OCI-LY3 (cell line): ENCODE data around the gene FBXL4.

Experiments used
- H2AFZ ChIP-seq: fragments of 200-600, 300-600 bp; shearing (Covaris generic); 2 replicates; pipeline ENCODE4 v1.6.0; 2014; ENCODE audit warnings: antibody characterized with exemption, low read depth, low read length
- H3K27ac ChIP-seq: fragments of 200-600, 300-600 bp; sonication (generic); 2 replicates; pipeline ENCODE4 v1.5.1; 2014; ENCODE audit warnings: mild to moderate bottlenecking, low read length, moderate library complexity, mixed read lengths
- H3K27me3 ChIP-seq: fragments of 200-600, 300-600 bp; sonication (generic); 2 replicates; pipeline ENCODE4 v1.6.1; 2014; ENCODE audit warnings: low read depth, low read length, mixed read lengths
- H3K36me3 ChIP-seq: fragments of 200-600, 300-600 bp; sonication (generic); replicated peaks from 2 replicates; pipeline ENCODE3; 2014; ENCODE audit warnings: low read depth, low read length, mixed read lengths
- H3K4me1 ChIP-seq: fragments of 300-600, 200-600 bp; sonication (generic); 2 replicates; pipeline ENCODE4 v1.6.1; 2014; ENCODE audit warnings: low read length, mixed read lengths
- H3K4me2 ChIP-seq: fragments of 200-600, 300-600 bp; sonication (generic); 2 replicates; pipeline ENCODE4 v1.6.1; 2014; ENCODE audit warnings: low read length, mixed read lengths
- H3K4me3 ChIP-seq: fragments of 300-600, 200-600 bp; sonication (generic); 2 replicates; pipeline ENCODE4 v1.5.1; 2014; ENCODE audit warnings: antibody characterized with exemption, mild to moderate bottlenecking, low read length, moderate library complexity
- H3K79me2 ChIP-seq: fragments of 300-600, 200-600 bp; shearing (Covaris generic); 2 replicates; pipeline ENCODE4 v1.6.1; 2014; ENCODE audit warnings: mild to moderate bottlenecking, low read length, mixed read lengths
- H3K9ac ChIP-seq: fragments of 300-600, 200-600 bp; shearing (Covaris generic); 2 replicates; pipeline ENCODE4 v1.6.0; 2014; ENCODE audit warnings: mild to moderate bottlenecking, low read length, moderate library complexity
- H3K9me3 ChIP-seq: fragments of 200-600, 300-600 bp; shearing (Covaris generic); 2 replicates; pipeline ENCODE4 v1.6.1; 2014; ENCODE audit warnings: low read length, mixed read lengths; ENCODE audit not compliant: insufficient read depth
- H4K20me1 ChIP-seq: fragments of 200-600, 300-600 bp; sonication (generic); 2 replicates; pipeline ENCODE4 v1.6.1; 2016; ENCODE audit warnings: low read length, mixed read lengths; ENCODE audit not compliant: insufficient read depth
- EZH2phosphoT487 ChIP-seq: fragments of 200-600 bp; shearing (Covaris generic); IDR thresholded peaks from 2 replicates; pipeline ENCODE4 v1.6.1; 2018; ENCODE audit warnings: antibody characterized with exemption, mixed run types, low read depth
- TF ChIP-seq, protein P1 (sequence below): fragments of 200-600, 300-600 bp; sonication (generic); IDR thresholded peaks from 2 replicates; pipeline ENCODE4 v1.5.1; 2014; ENCODE audit warnings: antibody characterized with exemption, low read length, low read depth

Gene FBXL4

DNA sequence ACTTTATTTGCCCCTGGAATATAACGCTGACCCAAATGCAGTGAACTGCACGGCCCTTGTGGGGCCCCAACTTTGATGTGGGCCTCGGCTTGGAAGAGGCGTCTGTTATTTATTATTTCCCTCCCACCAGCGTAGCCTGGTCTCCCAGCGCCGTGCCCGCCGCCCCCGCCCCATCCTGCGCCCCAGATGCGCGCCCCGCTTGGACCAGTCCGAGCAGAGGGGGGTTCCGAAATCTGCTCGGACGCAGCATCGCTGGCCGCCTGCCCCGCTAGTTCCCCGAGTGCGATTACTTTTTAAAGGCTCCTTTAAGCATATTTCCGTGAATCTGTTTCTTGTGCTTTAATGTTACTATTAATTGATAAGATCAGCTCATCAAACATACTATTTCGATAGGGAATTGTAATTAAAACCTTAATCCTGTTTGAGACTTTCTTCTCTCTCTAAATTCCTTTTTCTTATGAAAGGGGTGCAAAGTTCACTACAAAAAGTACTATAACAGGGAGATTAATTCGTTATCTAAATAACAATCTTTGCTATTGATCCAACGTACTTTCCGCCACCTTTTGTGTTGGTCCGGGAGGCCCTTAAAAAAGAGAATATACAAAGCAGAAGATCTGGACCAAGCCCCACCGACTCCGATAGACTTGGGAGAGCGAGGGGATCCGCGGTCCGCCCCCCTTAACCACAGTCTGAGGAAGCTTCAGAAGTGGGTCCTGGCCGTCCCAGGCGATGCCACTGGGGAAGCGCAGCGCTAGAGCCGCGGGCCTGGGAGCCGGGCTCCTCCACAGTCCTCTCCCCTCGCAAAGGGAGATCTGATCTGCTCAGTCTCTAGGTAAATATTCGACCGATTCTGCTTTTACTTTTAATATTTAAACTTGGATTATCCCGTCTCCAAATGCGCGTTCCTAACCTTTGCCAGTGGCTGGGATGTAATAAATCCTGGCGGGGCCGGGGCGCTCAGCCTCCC lies 103.2 kb downstream of the FBXL4 start:
- no peak overlapping the region for H2AFZ ChIP-seq
- H3K36me3 ChIP-seq: no peaks in the 10 kb centered on the region
- H4K20me1 ChIP-seq: no peaks in the 10 kb centered on the region
- H3K9me3 ChIP-seq: no peaks in the 10 kb centered on the region
- H3K9ac ChIP-seq: no peak overlapping the region
- no peak for TF ChIP-seq EZH2phosphoT487
- TF ChIP-seq, protein P1, sequence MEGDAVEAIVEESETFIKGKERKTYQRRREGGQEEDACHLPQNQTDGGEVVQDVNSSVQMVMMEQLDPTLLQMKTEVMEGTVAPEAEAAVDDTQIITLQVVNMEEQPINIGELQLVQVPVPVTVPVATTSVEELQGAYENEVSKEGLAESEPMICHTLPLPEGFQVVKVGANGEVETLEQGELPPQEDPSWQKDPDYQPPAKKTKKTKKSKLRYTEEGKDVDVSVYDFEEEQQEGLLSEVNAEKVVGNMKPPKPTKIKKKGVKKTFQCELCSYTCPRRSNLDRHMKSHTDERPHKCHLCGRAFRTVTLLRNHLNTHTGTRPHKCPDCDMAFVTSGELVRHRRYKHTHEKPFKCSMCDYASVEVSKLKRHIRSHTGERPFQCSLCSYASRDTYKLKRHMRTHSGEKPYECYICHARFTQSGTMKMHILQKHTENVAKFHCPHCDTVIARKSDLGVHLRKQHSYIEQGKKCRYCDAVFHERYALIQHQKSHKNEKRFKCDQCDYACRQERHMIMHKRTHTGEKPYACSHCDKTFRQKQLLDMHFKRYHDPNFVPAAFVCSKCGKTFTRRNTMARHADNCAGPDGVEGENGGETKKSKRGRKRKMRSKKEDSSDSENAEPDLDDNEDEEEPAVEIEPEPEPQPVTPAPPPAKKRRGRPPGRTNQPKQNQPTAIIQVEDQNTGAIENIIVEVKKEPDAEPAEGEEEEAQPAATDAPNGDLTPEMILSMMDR: no peak
- no peak overlapping the region for H3K27ac ChIP-seq
- H3K4me1 ChIP-seq: no peaks in the 10 kb centered on the region
- H3K27me3 ChIP-seq: no peaks in the 10 kb centered on the region
- H3K4me2 ChIP-seq: peak overlapping the region; percentile 96
- H3K4me3 ChIP-seq: peak overlapping the region; percentile 80
- no peaks in the 10 kb centered on the region for H3K79me2 ChIP-seq

DNA sequence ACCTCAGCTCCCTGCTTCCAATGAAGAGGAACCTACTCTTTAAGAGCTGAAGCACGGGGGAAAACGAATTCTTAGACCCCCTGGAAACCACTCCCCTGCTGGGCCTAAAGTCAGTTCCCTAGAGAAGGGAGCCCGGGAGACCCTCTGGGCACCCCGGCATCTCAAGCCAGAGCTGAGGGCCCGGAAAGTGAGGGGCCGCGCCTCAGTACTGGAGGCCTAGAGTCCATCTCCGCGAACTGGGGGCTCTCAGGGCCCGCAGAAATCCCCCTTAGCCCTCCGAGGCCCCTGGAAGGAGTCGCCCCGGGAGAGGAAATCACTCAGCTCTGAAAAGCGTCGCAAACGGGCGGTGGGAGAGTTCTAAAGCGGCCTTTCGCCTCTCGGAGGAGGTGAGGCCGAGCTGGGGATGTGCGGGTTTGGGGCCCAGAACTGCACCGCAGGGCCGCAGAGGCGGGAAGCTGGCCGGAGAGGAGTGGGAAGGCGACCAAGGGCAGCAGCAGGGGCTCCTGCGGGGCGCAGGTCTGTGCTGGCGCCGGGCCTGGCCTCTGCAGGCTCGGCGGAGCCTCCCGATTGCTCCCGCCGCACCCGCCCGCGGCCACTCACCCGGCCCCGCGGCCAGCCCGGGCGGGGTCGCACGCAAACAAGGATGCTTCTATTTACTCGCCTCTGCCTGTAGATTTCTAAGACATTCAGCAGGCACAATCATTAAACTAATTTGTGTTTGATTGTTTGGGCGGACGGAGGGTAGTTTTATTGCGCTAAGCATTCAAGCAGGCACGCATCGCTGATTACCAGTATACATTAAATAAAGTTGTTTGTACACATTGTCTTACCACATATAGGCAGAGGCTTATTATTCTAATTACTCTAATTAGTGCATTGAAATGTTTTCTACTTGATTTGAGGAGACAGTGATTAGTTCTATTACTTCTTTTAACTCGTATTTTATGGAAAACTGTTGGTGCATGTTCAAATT lies 104.2 kb downstream of the FBXL4 start:
- no peaks in the 10 kb centered on the region for H3K9me3 ChIP-seq
- no peaks in the 10 kb centered on the region for H3K4me1 ChIP-seq
- H3K9ac ChIP-seq: no peak overlapping the region
- no peak overlapping the region for H3K27ac ChIP-seq
- H3K79me2 ChIP-seq: no peaks in the 10 kb centered on the region
- H3K4me3 ChIP-seq: no peak overlapping the region
- H3K36me3 ChIP-seq: no peaks in the 10 kb centered on the region
- H2AFZ ChIP-seq: no peak overlapping the region
- TF ChIP-seq EZH2phosphoT487: no peak
- TF ChIP-seq, protein P1: no peak
- no peak overlapping the region for H3K4me2 ChIP-seq
- no peaks in the 10 kb centered on the region for H3K27me3 ChIP-seq
- H4K20me1 ChIP-seq: no peaks in the 10 kb centered on the region

DNA sequence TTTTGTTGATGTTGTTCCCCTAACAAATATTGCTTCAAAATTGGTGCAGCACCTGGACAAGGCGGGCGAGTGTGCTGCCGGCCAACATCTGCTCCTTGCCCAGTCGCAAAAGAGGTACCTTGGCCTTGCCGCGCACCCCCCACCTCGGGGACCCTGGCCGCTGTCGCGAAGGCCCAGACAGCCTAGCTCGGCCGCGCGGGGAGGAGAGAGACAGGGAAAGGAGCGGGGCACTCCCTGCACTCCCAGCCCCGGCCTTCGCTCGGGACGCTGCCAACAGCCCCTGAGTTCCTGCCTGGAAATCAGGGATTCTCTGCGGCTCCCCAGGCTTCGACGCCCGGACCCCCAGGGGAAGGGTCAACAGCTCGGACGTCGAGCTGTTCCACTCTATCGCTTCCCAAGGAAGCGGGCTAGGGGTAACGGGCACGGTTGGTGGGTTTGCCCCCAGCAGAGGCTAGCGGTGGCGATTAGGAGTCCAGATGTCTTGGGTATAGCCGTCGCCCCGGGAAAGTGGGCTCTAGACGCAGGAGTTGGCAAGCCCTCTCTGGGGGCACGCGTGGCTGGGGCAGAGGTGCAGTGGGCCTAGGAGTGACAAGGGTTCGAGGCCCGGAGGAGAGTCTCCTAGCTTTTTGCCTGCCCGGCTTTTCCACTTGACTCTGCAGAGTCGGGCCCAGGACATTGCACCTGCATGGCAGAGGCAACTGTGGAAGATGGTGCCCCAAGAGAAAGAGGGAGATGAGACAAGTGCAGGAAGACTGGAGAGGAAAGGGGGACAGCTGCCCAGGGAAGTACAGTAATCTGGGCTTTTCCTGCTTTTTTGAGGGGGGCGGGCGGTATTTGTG lies 105.2 kb downstream of the FBXL4 start:
- no peak overlapping the region for H3K9ac ChIP-seq
- no peaks in the 10 kb centered on the region for H3K4me1 ChIP-seq
- H3K27ac ChIP-seq: no peak overlapping the region
- no peaks in the 10 kb centered on the region for H4K20me1 ChIP-seq
- TF ChIP-seq, protein P1: no peak
- no peak for TF ChIP-seq EZH2phosphoT487
- no peak overlapping the region for H3K4me2 ChIP-seq
- no peaks in the 10 kb centered on the region for H3K79me2 ChIP-seq
- H3K9me3 ChIP-seq: no peaks in the 10 kb centered on the region
- no peaks in the 10 kb centered on the region for H3K36me3 ChIP-seq
- H3K4me3 ChIP-seq: no peak overlapping the region
- H2AFZ ChIP-seq: no peak overlapping the region
- H3K27me3 ChIP-seq: no peaks in the 10 kb centered on the region
